LoVo (cell line): Measurements from ENCODE around the gene SULT4A1.
"Not testable (repeated sequence)": the region's sequence is repeated elsewhere in the genome, so short reads cannot be mapped to it uniquely, and the experiment has no call there.

Experiments
- DNase-seq: peaks from one replicate; pipeline ENCODE4 v3.0.0-alpha.2; 2016; ENCODE audit warnings: low spot score

Gene SULT4A1

DNA sequence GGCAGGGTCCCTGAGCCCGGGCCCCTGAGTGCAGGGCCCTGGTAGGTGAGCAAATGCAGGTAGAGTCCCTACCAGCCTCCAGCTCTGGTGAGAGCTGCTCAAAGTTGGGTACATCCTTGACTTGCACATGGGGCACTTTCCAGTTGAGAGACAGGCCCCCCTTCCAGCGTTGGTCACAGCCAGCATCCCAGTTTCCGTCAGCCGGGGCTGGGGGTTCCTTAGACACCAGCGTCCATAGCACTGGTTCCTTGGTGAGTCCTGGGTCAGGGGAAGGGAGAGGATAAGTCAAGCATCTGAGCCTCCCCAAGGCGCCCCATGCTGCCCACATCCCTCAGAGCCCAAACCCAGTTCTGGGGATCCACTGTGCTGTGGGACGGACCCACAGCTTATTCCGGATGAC lies 23.9 kb upstream of the SULT4A1 start:
- no peak for DNase-seq

DNA sequence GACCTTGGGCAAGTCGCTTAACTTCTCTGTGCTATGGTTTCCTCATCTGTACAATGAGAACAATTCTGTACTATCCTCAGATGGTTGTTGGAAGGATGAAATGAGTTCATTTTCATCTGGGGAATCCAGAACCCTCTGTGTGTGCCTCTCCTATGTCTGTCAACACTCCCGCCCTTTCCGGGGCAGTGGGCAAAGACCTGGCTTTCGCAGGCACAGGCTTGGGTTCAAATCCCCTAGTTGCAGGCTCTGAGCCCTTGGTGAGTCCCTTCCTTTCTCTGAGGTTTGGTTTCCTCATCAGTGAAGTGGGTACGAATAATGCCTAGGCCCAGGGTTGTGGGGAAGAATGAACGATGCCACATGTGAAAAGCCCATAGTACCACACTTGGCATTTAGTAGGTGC lies 23.5 kb upstream of the SULT4A1 start:
- no peak for DNase-seq

DNA sequence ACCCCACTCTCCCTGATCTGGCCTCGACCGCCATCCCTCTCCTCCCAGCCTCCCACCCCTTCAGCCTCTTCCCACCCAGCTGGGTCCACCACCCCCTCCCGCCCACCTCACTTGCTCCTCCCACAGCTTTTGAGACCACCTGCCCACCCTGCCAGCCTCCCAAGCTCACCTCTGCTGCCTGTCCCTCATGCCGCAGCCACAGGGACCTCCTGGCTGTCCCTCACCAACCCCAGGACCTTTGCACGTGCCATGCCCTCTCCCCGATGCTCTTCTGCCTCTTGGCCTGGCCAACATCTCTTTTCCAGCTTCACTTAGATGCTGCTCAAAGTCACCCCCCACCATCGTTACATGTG lies 23.0 kb upstream of the SULT4A1 start:
- no peak for DNase-seq

DNA sequence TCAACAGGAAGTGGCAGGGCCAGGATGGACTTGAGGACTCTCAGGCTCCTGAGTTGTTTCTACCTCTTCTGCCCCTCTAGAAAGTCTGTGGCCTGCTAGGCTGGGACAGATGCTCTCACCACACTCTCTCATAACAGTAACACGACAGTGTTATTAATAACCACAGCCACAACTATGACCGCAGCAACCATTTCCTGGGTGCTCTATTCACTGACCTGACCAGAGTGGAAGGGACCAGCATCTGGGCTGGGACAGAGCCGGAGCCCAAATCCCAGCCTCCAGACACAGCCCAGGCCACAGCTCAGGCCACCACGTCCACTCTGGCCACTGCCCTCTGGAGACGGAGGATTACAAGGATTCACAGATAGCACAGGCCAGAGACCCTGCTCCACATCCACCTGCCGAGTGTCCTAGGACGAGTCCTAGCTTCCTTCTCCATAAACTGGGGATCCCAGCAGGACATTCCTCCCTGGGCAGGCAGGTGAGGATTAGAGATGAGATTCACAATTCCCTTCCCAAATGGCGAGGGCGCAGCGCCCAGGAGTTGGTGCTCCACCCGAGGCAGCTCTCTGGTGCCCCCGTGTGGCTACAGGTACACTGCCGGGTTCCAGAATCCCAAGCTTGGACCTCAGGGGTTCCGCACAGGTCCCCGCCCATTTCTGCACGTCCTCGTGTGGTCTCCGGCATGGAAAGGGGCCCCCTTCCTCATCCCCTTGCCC lies 22.4 kb upstream of the SULT4A1 start:
- DNase-seq, result peak; percentile 43

GRCh38 chr22:43883719-43884415 lies 21.6 kb upstream of the SULT4A1 start:
- DNase-seq, result no peak

DNA sequence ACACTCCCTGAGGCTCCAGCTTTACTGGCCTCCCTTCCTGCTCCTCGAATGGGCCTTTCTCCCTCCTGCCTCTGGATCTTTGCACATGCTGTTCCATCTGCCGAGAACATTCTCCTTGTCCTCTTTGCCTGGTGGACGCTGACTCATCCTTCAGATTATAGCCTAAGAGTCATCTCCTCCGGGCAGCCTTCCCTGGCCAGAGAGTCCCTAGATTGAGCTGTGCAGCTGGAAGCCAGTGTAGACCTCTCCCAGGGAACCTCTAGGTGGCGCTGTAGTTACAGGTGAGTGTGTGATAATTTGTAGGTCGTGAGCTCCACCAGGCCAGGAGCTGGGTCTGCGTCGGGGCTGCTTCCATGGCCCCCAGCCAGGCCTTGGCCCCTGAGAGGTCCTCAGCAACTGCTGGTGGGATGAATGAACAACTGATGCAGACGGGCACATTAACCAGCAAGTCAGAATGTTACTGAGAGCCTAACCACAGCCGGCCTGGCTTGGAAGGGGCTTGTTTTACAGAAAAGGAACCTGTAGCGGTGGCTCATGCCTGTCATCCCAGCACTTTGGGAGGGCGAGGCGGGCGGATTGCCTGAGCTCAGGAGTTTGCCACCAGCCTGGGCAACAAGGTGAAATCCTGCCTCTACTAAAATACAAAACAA lies 20.8 kb upstream of the SULT4A1 start:
- peak; percentile 39 for DNase-seq

- DNase-seq, result no peak
Measured at GRCh38 chr22:43882122-43882767, 19.9 kb upstream of the SULT4A1 start.

- no peak for DNase-seq
Measured at GRCh38 chr22:43881091-43882061, 19.1 kb upstream of the SULT4A1 start.

DNA sequence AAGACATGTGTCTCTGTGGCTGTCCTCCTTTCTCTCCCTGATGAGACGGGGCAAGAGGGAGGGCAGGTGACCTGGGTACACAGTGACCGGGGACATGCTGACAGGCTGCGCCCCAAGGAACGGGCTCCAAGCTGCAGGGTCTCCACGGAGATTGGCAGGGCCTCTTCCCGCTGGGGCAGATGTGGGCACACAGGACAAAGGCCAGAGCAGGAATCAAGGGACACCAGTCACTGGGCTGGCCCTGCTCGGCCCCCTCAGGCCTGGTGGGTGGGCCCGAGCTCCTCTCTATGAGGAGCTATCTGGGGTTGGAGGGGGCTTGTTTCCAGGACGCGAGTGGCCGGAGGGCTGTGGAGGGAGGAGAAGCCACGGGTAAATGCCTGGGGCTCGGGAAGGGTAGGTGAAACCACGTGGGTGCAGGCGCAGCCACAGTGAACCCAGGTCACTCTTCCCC lies 18.3 kb upstream of the SULT4A1 start:
- no peak for DNase-seq

DNA sequence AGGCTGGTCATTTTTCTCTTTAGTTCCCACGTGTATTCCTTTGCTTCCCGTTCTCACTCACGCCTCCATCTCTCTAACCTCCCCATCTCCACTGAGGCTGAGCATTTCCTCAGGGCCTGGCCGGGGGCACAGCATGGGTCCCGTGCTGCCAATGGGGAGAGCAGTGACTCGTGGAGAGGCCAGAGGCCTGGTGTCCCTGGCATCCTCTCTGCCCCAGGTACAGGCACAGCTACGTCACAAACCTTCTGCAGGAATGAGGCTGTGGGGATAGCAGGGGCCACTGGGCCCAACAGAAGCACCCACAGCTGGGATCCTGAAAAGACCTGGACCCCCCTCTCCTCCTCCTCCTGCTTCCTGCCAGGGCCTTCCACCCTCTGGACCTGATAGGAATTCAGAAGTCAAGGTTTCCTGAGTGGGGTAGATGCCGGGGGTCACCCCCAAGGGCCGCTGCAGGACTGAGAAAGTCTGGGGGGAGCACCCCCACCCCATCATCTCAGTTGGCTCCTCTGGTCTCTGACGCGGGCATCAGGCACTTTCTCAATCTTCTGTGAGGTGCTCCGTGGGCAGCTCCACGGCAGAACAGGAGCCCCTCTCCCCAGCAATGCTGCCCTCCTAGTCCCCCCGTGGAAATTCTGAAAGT lies 17.7 kb upstream of the SULT4A1 start:
- DNase-seq, result no peak

- no peak for DNase-seq
Measured at GRCh38 chr22:43878831-43879550, 16.7 kb upstream of the SULT4A1 start.

DNA sequence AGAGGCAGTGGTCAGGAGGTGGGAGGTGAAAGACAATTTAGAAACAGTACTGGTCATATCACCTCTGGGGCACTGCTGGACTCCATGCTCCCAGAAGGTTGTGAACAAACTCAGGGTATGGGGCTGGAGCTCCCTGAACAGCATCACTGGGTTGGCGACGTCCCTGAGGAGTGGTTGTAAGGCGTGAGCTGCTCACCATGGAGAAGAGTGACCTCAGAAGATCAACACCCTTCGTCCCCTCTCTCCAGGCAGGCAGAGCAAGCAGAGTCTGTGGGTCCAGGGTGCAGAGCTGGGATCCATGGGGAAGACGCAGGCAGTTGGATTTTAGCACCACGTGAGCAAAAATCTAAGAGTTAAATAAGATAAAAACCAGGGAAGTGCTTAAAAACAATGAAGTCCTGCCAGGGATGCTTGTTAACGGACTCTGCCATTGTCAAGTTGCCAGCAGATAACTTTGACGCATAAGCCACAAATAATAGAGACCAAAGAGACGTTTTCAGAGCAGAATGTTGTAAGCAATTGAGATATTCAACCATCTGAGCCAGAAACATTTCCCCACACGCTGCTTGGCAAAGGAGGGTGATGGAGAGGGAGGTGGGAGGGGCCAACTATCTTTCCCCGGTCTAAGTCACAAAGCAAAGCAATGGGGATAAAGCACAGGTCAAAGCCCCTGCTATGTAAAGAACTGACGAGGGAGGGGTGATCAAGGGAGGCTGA lies 15.9 kb upstream of the SULT4A1 start:
- no peak for DNase-seq

- DNase-seq, result no peak
Measured at GRCh38 chr22:43876866-43877509, 14.7 kb upstream of the SULT4A1 start.

GRCh38 chr22:43869799-43870198 lies 7.5 kb upstream of the SULT4A1 start:
- no peak for DNase-seq

GRCh38 chr22:43869001-43869400 lies 6.7 kb upstream of the SULT4A1 start:
- not testable (repeated sequence) for DNase-seq

DNA sequence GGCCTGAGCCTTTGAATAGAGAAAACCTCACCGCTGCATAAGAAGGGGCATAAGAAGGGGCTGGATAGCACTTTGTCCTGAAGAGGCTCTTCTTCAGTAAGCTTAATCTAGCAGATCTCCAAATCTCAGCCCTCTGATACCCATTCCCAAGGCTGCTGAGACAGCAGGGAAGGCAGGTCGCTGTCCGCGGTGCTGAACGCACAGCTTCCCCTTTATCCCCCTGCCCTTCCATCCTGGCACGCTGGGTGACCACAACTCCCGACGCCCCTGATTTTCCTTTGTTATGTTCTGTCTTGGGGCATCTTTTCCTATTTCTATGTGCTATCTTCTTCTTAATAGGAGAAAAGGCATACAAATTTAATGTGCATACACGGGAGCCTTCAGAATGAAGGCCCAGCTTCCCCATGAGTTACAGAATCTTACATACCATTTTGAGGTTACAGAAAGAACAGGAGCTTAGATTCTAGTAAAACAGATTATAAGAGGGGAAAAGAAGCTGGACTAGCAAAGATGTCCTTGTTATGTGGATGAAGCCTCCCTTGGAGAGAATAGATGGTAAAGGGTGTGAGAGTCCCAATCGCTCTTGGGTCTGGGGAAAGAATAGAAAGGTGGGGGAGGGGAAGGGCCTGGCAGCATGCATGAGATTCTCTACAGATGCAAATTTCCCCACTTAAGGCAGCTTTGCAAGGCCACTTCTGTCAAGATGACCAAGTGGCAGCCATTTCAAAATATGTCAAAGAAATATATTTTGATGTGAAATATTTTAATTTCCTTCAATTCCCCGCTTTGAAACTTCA lies 5.7 kb upstream of the SULT4A1 start:
- peak; percentile 65 for DNase-seq

DNA sequence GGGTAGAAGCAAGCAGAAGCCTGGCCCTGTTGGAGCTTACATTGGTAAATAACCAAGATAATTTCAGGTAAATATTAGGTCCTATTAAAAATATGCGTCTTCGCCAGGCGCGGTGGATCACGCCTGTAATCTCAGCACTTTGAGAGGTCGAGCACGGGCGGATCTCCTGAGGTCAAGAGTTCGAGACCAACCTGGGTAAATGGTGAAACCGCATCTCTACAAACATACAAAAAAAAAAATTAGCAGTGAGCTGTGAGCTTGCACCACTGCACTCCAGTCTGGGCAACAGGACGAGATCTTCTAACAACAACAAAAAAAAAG lies 529 bp upstream of the SULT4A1 start:
- no peak for DNase-seq

DNA sequence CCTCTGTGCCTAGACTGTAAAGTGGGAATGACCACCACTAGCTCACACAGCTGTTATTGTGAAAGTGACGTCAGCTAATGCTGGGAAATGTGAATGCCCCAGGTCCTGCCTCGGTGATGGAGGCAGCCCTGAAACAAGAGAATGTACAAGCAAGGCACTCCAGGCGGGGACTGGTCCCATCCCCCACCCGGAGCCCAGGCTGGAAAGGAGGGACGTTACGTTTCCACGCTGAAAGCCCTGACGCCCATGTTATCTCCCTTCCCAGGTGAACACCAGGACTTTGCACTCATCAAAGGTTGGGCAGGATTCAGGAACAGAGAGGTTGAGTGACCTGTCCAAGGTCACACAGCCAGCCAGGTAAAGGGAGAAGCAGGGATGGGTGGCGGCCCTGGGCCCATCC lies 784 bp downstream of the SULT4A1 start:
- DNase-seq, result no peak

- DNase-seq, result no peak
Measured at GRCh38 chr22:43860831-43861230, 1.5 kb downstream of the SULT4A1 start.
